HEK293 (cell line): ENCODE results near the gene KCNC4.

Source experiments
- CTCF ChIA-PET: fragments of 350-600 bp; formaldehyde crosslinking; extraction: SDS; loops from one replicate; lab custom pipeline; 2021; ENCODE audit warnings: antibody characterized with exemption; lab: Yijun Ruan, JAX
- POLR2A ChIA-PET: fragments of 300-600 bp; formaldehyde crosslinking; extraction: SDS; loops from one replicate; lab custom pipeline; 2020; ENCODE audit warnings: antibody characterized with exemption, inconsistent platforms; lab: Yijun Ruan, JAX
- H3K27ac ChIP-seq: fragments of 200-500 bp; sonication (Bioruptor generic); 2 replicates; pipeline ENCODE4 v1.5.1; 2014; ENCODE audit warnings: low read depth, low read length, control low read depth, inconsistent platforms; ENCODE audit errors: extremely low read depth
- H3K36me3 ChIP-seq, 2 experiments: fragments of 200-500 bp in 1 of 2; sonication (Bioruptor generic) in 1 of 2; 1 replicate in 1 of 2; 2 replicates in 1 of 2; pipeline ENCODE4 v1.5.1; 2014 to 2017; ENCODE audit warnings: inconsistent platforms in 2 of 2, low read length in 2 of 2; ENCODE audit not compliant: control insufficient read depth in 2 of 2, insufficient read depth in 1 of 2
- H3K4me1 ChIP-seq: fragments of 200-500 bp; sonication (Bioruptor generic); 2 replicates; pipeline ENCODE4 v1.5.1; 2014; ENCODE audit warnings: mild to moderate bottlenecking, low read length, inconsistent platforms; ENCODE audit not compliant: control insufficient read depth, insufficient read depth
- H3K4me3 ChIP-seq: 2 replicates; pipeline ENCODE4 v1.5.1; 2011; ENCODE audit warnings: low read depth, mild to moderate bottlenecking, control low read depth, low read length, moderate library complexity
- H3K9me3 ChIP-seq: fragments of 200-500 bp; sonication (Bioruptor generic); 2 replicates; pipeline ENCODE4 v1.5.1; 2014; ENCODE audit warnings: low read depth, low read length, inconsistent platforms; ENCODE audit not compliant: control insufficient read depth, insufficient read depth
- BCL6B ChIP-seq: fragments of 450-650 bp; formaldehyde crosslinking; IDR thresholded peaks from 2 replicates; pipeline ENCODE4 v1.5.1; 2017; ENCODE audit warnings: missing biosample characterization, missing genetic modification characterization
- MZF1 ChIP-seq: fragments of 450-650 bp; formaldehyde crosslinking; IDR thresholded peaks from 2 replicates; pipeline ENCODE4 v1.5.1; 2017; ENCODE audit warnings: missing biosample characterization, missing genetic modification characterization, borderline replicate concordance
- SP2 ChIP-seq: fragments of 450-650 bp; formaldehyde crosslinking; IDR thresholded peaks from 2 replicates; pipeline ENCODE4 v1.5.1; 2016; ENCODE audit warnings: missing biosample characterization, missing genetic modification characterization
- SP7 ChIP-seq: fragments of 450-650 bp; formaldehyde crosslinking; IDR thresholded peaks from 2 replicates; pipeline ENCODE4 v1.5.1; 2016; ENCODE audit warnings: missing biosample characterization, missing genetic modification characterization
- TRIM28 ChIP-seq: IDR thresholded peaks from 2 replicates; pipeline ENCODE4 v1.6.1; 2011; ENCODE audit warnings: low read length, control low read depth, borderline replicate concordance
- ZBTB48 ChIP-seq: fragments of 450-650 bp; formaldehyde crosslinking; IDR thresholded peaks from 2 replicates; pipeline ENCODE4 v1.5.1; 2016; ENCODE audit warnings: missing biosample characterization, missing genetic modification characterization
- ZFP41 ChIP-seq: fragments of 450-650 bp; formaldehyde crosslinking; IDR thresholded peaks from 2 replicates; pipeline ENCODE4 v1.5.1; 2016; ENCODE audit warnings: missing biosample characterization, missing genetic modification characterization, borderline replicate concordance
- ZNF184 ChIP-seq: fragments of 450-650 bp; IDR thresholded peaks from 2 replicates; pipeline ENCODE4 v1.5.1; 2018; ENCODE audit warnings: missing biosample characterization, mild to moderate bottlenecking, missing genetic modification characterization
- ZNF214 ChIP-seq: fragments of 450-650 bp; formaldehyde crosslinking; IDR thresholded peaks from 2 replicates; pipeline ENCODE4 v1.5.1; 2017; ENCODE audit warnings: missing biosample characterization, mild to moderate bottlenecking, missing genetic modification characterization, borderline replicate concordance
- ZNF26 ChIP-seq: fragments of 450-650 bp; formaldehyde crosslinking; IDR thresholded peaks from 2 replicates; pipeline ENCODE4 v1.5.1; 2016; ENCODE audit warnings: missing biosample characterization, missing genetic modification characterization
- ZNF280D ChIP-seq: fragments of 450-650 bp; formaldehyde crosslinking; IDR thresholded peaks from 2 replicates; pipeline ENCODE4 v1.5.1; 2016; ENCODE audit warnings: missing biosample characterization, missing genetic modification characterization
- ZNF362 ChIP-seq: fragments of 450-650 bp; formaldehyde crosslinking; IDR thresholded peaks from 2 replicates; pipeline ENCODE4 v1.5.1; 2016; ENCODE audit warnings: missing biosample characterization, missing genetic modification characterization
- ZNF394 ChIP-seq: fragments of 450-650 bp; formaldehyde crosslinking; IDR thresholded peaks from 2 replicates; pipeline ENCODE4 v1.5.1; 2016; ENCODE audit warnings: missing biosample characterization, missing genetic modification characterization, mild to moderate bottlenecking, moderate library complexity, borderline replicate concordance
- ZNF426 ChIP-seq: fragments of 450-650 bp; formaldehyde crosslinking; IDR thresholded peaks from 2 replicates; pipeline ENCODE4 v1.5.1; 2017; ENCODE audit warnings: missing biosample characterization, missing genetic modification characterization, mild to moderate bottlenecking, inconsistent platforms, moderate library complexity
- ZNF488 ChIP-seq: fragments of 450-650 bp; formaldehyde crosslinking; IDR thresholded peaks from 2 replicates; pipeline ENCODE4 v1.5.1; 2016; ENCODE audit warnings: missing biosample characterization, missing genetic modification characterization
- ZNF596 ChIP-seq: fragments of 450-650 bp; IDR thresholded peaks from 2 replicates; pipeline ENCODE4 v1.5.0; 2018; ENCODE audit warnings: missing biosample characterization, mild to moderate bottlenecking, missing genetic modification characterization, moderate library complexity
- ZNF660 ChIP-seq: fragments of 450-650 bp; IDR thresholded peaks from 2 replicates; pipeline ENCODE4 v1.5.1; 2018; ENCODE audit warnings: missing biosample characterization, mild to moderate bottlenecking, missing genetic modification characterization
- ZNF677 ChIP-seq: fragments of 450-650 bp; IDR thresholded peaks from 2 replicates; pipeline ENCODE4 v1.5.0; 2018; ENCODE audit warnings: missing biosample characterization, mild to moderate bottlenecking, missing genetic modification characterization, moderate library complexity
- ZNF776 ChIP-seq: fragments of 450-650 bp; formaldehyde crosslinking; IDR thresholded peaks from 2 replicates; pipeline ENCODE4 v1.5.0; 2017; ENCODE audit warnings: missing biosample characterization, missing genetic modification characterization, borderline replicate concordance

KCNC4 gene

GRCh38 chr1:110173466-110174105, 36.5 kb upstream of the KCNC4 start:
- no peak for TF ChIP-seq ZNF776
- Histone ChIP-seq H3K4me1 (no peaks in the 10 kb centered on the region; the same call in 1 of the 2 replicates), H3K9me3 (no peaks in the 10 kb centered on the region), H3K4me3 (no peak overlapping the region), H3K27ac (no peak overlapping the region), H3K36me3 (no peaks in the 10 kb centered on the region)
- ChIA-PET CTCF (interaction anchor here (0.5 to 1.3 kb wide), 2 partner anchors 32 to 57 kb away, joined by 3 to 5 read pairs; no protein-coding TSS in a partner anchor), POLR2A (no interaction called here)

GRCh38 chr1:110174961-110175360, 35.2 kb upstream of the KCNC4 start:
- no peaks in the 10 kb centered on the region for H3K9me3 ChIP-seq
- no peak overlapping the region for H3K4me3 ChIP-seq
- H3K4me1 ChIP-seq = no peaks in the 10 kb centered on the region; the same call in 1 of the 2 replicates
- TF ChIP-seq ZNF596 (tag by site-specific recombination) (no peak), ZNF426 (tag by site-specific recombination) (no peak), ZNF26 (tag by site-specific recombination) (no peak), TRIM28 (no peak)
- CTCF ChIA-PET = interaction anchor here (0.9 to 3.1 kb wide), 4 partner anchors 21 to 321 kb away, joined by 3 to 10 read pairs (median 4); no protein-coding TSS in a partner anchor
- no peak overlapping the region for H3K27ac ChIP-seq
- POLR2A ChIA-PET = no interaction called here
- no peaks in the 10 kb centered on the region for H3K36me3 ChIP-seq

GRCh38 chr1:110176299-110176956, 33.7 kb upstream of the KCNC4 start:
- H3K4me3 ChIP-seq = no peak overlapping the region
- ChIA-PET POLR2A (interaction anchor here (0.6 kb wide), 2 partner anchors 25 to 116 kb away, joined by 3 read pairs; no protein-coding TSS in a partner anchor), CTCF (interaction anchor here (0.6 to 3.1 kb wide), 6 partner anchors 10 to 320 kb away, joined by 3 to 10 read pairs (median 6); no protein-coding TSS in a partner anchor)
- H3K9me3 ChIP-seq = no peaks in the 10 kb centered on the region
- H3K36me3 ChIP-seq = no peaks in the 10 kb centered on the region
- H3K27ac ChIP-seq = no peak overlapping the region
- H3K4me1 ChIP-seq = no peaks in the 10 kb centered on the region; the same call in 1 of the 2 replicates
- TF ChIP-seq ZBTB48 (peak; percentile 97), ZNF776 (peak; percentile 96), ZNF184 (tag by site-specific recombination) (peak; percentile 87; the same call in 1 of the 2 replicates), ZFP41 (tag by site-specific recombination) (no peak), ZNF362 (tag by site-specific recombination) (no peak), BCL6B (tag by site-specific recombination) (peak; percentile 74), MZF1 (no peak), ZNF488 (no peak), ZNF677 (tag by site-specific recombination) (peak; percentile 69; the same call in 1 of the 2 replicates), ZNF394 (tag by site-specific recombination) (no peak), ZNF214 (tag by site-specific recombination) (peak; percentile 16; the same call in 1 of the 2 replicates), ZNF280D (tag by site-specific recombination) (no peak), SP7 (tag by site-specific recombination) (no peak), ZNF660 (peak; percentile 98), SP2 (tag by site-specific recombination) (no peak)
